GM21447 (cell line): ENCODE results near the gene HES2.
"Not testable (repeated sequence)": the region's sequence is repeated elsewhere in the genome, so short reads cannot be mapped to it uniquely, and the experiment has no call there.

ENCODE experiments used
- ATAC-seq: cut with Tn5 transposase; IDR thresholded peaks from one replicate; pipeline ENCODE4 v1.9.1; 2021; ENCODE audit not compliant: unreplicated experiment

HES2 gene

DNA sequence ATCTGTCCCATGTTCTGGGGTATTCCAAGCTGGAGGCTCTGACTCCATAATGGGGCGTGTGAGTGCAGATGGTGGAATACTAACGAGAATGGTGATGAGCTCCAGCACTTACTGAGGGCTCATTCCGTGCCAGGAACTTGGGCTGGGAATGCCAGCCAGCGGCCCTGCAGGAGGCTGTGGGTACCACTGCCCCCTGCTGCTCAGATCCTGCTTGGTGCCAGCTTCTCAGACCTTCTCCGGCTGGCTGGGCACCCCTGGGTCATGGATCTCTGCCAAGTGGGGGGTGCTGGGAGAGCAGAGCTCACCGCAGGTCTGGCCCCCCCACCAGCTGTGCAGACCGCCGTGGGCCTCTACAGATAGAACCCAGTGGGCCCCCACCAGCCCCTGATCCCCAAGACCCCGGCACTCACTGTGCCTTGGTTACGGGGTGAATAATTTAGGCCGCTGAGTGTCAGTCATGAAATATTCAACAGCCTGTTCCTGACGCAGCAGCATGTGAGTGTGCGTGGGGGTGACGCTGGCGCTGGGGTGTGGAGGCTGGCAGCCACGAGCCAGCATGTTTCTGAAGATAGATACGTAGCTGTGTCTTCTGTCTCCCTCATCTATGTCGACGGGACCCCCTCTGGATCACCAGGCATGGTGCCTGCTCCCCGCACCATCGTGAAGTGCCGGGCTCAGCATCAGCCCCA is 17.4 kb upstream of the HES2 start:
- ATAC-seq = not testable (repeated sequence)

DNA sequence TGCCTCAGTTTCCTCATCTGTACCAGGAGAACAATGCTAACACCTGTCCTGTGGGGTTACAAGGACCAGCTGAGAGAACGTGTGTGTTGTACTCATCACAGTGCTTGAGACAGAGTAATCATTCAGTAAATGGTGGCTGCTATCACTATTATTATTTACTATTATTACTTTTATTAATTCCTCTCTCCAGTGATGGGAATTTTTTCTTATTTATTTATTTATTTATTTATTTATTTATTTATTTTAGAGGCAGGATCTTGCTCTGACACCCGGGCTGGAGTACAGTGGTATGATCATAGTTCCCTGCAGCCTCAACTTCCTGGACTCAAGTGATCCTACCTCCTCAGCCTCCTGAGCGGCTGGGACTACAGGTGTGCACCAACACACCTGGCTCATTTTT is 16.6 kb upstream of the HES2 start:
- ATAC-seq = not testable (repeated sequence)

DNA sequence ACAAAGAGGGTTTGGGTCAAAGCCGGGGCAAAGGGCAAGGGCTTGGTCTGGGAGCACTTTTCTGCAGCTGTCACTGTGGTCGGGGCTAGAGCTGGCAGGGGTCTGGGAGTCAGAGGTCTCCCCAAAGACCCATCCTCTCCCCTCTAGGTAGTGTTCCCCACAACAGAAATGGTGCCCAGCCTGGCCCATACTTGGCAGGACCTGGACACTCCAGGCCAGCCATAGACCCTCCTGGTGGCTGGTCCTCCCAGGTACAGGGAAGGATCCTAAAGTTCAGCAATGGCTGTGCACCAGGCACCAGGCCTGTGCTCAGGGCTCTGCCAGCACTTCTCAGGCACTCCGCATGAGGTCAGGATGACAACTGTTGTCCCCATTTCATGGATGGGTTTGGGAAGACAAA is 15.8 kb upstream of the HES2 start:
- ATAC-seq = no peak

DNA sequence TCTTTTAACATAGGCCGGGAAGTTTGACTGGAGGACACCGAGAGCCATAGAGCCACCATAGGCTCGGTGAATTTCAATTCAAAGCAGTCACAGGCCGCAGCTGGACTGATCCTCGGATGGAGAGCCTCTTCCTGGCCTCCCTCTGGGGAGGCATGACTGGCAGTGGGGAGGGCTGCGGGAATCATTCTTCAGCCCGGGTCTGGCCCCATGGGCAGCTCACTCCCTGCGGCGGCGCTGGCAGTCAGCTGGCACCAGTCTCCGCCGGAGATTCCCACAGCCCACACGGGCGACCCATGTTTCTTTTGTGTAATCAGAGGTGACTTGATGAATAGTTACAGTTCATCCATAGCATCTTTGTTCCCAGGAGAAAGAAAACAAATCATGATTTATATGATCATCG is 15.4 kb upstream of the HES2 start:
- no peak for ATAC-seq

DNA sequence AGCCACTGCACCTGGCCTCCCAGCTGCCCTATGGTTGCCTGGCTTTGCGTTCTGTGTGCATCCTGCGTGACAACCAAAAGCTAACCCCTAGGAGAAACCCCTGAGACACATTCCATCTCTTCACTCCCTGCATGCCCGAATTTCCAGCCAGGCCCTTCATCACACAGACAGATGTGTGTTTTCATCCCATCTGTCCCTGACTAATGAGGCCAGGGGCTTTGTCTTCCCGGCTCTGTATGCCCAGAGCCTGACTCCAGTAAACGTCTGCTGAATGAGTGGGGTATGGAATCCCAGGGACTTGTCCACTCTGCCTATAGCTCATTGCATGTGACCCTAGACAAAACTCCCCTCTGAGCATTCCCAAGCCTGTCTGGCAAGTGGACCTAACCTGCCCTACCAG is 14.5 kb upstream of the HES2 start:
- ATAC-seq = no peak

DNA sequence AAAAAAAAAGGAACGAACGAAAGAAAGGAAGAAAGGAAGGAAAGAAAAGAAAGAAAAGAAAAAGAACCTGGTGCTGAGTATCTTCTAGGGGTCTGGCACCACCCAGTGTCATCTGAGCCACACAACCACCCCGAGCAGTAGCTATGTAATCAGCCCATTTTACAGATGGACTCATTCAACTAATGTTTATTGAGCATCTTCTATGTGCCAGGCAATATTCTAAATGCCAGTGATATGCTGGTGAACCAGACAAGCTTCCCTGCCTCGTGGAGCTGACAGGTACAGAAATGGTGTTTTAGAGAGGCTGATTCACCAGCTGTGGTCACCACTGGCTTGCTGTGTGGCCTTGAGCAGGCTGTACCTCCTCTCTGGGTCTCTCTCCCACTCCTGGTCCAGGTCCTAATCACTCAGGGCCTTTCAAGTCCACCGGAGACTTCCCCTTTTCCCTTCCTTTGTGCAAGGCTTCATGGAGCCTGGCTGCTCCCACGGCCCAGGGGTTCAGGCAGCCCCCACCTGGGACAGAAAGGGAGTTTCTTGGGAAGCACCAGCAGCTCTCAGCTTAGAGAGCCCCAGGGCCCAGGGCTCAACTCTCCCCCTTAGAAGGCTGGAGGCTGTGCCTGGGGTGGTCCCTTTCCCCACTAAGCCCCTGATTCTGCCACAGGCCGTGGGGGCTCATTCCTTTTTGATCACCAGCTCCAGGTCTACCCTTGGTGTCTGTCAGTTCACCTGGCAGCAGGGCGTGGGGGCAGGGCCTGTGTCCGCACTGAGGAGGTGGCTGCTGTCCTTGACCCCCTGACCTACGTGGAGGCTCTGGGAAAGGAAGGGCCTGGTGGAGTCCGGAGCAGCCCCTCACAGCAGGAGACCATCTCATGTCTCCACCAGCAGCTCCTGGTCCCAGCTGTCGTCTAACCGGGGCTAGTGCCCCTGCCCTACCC is 12.2 kb upstream of the HES2 start:
- not testable (repeated sequence) for ATAC-seq

DNA sequence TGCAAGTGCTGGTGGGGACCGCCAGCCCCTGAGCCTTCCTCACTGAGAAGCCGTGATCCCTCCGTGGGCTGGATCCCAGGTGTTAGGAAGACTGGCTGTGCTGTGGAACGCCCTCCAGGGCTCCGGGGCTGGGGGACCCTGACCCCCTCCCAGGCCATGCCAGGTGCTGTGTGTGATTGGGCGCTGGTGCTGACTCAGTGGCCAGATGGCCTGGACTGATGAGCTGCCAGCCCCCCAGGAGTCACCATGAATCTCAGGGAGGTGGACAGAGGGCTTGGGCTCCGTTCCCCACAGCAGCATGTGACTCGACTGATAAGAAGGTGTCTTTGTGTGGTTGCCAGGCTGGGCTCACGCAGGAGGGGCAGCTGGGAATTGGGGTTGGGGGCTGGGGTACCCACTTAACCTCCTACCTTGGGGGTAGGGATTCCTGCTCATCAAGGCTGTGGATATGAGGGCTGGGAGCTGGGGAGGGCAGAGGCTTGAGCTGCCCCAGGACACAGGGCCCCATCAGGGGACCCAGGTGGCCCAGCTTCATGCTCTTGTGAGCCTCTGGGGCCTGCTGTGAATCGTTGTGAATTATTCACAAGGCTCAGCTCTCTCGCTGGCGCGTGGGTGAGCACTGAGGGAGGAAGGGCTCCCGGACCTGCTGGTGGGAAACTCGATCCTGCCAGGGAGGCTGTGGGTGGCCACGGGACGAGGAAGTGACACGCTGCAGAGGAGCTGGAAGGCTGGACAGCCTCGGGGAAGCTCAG is 10.1 kb upstream of the HES2 start:
- ATAC-seq = not testable (repeated sequence)

DNA sequence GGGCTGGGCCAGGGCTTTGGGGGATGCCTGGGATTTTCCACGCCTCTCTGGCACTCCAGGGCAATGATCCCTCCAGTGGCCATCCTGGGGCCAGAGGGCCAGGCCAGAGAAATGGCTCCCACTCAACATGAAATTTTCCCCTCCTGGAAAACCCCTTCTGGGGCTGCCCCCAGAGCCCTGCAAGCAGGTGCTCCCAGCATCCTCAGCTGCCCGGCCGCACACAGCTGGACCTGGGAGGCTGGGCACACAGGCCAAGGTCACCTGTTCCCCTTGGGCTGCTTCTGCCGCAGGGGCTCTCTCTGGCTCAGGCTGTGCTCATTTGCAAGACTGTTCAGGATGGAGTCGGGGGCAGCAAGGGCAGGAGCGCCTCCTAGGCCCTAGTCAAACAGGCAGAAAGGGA is 8.7 kb upstream of the HES2 start:
- ATAC-seq = not testable (repeated sequence)

DNA sequence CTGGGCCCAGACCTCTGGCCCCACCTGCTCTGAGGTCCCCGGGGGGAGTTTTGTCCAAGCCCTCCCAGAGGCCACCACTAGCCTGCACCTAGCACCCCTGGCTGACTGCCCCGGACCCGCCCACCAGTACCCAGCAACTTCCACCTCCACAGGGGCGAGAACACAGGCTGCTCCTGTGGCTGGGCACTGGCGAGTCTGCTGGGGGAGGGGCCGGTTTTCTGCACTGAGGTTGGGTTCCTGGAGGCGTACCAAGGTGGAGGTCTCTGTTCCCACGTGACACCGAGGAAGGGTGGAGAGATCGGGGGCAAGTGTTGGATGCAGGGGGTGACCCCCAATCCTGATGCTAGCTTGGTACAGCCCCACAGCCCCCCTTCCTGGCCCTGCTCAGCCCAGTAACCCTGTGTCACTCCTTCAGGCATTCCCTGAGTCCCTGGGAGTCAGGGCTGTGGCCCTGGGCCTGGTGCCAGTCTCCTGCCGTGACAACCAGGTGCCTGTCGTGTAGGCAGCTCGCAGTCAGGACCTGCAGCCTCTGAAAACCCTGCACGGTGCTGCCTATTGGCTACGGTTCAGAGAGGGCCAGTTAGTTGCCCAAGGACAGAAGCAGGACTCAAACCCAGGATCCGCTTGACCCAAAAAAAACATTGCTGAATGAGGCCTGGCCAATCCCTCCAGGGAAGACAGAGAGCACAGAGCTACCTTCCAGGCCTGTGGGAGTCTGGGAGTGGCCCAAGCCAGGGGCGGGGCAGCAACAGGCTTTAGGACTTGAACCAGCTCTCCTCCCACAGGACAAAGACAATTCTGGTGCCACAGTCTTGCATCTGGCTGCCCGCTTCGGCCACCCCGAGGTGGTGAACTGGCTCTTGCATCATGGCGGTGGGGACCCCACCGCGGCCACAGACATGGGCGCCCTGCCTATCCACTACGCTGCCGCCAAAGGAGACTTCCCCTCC is 8.0 kb upstream of the HES2 start:
- ATAC-seq = no peak

DNA sequence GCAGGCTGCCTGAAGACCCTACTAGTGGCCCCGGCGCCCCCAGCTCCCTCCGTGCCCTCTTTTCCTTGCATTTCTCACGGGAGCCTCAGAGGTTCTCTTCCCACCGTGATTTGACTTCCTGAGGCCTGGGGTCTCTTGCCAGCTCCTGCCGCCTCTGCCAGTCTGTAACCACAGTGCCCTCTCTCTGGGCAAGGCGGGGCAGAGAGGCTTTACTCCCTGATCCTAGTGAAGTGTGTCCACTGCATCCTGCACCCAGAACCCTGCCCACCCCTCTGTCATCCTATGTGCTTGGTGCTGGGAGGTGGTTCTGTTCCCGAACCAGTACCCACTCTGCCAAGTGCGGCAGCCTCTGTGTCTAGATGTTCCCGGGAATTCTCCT is 7.2 kb upstream of the HES2 start:
- ATAC-seq = no peak

DNA sequence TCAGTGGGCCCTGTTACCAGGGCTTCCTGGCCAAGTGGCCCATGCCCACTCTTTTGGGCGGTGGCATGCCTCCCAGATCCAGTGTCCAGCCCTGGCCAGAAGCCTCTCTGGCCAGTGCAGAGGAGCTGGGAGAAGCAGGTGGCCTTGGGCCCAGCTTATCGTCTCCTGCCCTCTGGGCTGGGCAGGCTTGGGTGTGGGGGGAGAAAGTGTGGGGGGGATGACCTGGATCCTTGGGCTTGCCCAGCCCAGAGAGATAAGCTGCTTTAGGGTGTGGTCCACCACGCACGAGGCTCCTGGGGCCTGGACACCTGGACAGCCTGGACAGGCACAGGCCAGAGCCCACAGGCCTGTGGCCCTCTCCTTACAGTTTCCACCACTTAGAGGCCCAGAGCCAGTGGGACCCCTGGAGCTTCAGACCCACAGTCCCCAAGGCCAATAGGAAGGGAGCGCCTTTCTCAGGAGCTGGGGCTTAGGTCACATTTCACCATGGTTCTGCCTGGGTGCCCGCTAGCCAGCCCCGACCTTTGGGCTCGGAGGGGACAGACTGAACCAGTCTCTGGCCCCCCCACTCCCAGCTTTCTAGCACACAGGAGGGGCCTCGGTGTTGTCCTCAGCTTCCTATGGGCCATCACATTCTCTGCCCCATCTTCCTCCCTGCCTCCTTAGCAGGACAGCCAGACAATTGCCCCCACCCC is 6.7 kb upstream of the HES2 start:
- ATAC-seq = no peak

DNA sequence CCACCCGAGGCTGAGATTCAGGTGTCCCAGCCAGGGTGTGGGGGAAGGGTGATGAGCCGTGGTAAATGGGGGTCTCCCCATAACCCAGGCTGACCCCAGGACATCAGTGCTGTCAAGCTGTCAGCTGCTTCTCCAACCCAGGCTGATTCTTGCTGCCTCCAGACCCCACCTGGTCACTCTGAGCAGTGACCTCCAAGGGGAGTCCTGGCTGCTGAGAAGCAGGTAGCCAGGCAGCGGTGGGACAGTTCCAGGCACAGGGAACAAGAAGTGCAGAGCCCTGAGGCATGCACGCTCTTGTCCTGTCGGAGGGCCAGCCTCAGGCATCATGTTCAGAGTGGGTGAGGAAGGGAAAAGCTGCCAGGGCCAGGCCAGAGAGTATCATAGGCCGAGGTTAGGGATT is 5.9 kb upstream of the HES2 start:
- ATAC-seq = no peak

DNA sequence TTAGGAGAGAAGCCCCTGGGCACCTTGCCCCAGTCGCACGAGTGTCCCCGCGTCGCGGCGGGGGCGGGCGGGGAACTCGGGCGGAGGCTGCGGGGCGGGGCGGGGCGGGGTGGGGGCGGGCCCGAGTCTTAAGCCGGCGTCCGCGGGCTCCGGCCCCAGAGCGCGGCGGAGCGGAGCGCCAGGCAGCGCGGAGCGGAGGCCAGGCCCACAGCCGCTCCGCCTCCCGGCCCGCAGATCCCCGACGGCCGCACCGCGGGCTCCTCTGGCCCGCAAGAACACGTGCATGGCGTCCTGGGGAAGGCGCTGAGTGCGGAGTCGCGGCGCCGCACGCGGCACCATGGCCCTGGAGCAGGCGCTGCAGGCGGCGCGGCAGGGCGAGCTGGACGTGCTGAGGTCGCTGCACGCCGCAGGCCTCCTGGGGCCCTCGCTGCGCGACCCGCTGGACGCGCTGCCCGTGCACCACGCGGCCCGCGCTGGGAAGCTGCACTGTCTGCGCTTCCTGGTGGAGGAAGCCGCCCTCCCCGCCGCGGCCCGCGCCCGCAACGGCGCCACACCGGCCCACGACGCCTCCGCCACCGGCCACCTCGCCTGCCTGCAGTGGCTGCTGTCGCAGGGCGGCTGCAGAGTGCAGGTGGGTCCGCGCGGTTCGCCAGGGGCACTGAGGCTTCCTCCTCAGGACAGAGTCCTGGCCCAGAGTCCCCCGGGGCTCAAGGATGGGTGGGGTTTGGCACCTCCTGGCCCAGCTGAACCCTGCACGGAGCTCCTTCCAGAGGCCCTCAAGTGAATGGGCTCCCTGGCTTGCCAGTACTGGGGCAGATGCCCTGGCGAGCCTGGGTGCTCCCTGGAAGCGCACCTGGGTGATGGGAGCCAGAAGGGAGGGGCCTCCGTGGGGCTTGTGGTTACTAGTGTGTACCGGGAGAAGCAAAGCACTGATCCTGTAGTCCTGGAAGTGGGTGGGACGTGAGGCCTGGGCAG is 5.2 kb upstream of the HES2 start, which contains the start of gene ESPN:
TSS of gene ESPN (plus strand) at position 158 of the 975 bp plus-strand sequence. CDS start at position 338, 180 bp downstream.
- ATAC-seq = no peak

DNA sequence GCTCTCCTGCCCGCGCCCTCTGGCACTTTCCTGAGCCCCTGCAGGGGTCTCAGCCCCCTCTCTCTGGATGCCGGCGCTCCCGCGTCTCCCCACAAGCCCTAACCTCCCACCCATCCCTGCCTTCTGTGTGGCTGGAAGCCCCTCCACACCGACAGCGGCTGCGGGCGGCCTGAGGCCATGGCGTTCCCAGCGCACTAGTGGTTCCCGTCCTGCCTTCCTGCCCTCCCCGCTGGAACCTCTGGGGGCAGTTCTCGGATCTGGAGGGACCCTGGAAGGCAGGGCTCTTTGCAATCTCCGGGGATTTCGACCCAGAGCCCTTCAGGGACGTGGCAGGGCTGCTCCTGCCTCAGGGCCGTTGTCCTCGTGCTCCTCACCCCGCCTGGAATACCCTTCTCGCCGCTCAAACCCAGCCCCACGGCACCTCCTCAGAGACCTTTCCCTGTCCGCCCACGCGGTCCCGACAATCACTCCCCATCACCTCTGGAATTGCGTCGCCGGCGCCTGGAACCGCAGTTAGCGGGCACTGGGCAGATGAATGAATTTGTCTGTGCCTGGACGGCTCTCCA is 4.4 kb upstream of the HES2 start:
- no peak for ATAC-seq

DNA sequence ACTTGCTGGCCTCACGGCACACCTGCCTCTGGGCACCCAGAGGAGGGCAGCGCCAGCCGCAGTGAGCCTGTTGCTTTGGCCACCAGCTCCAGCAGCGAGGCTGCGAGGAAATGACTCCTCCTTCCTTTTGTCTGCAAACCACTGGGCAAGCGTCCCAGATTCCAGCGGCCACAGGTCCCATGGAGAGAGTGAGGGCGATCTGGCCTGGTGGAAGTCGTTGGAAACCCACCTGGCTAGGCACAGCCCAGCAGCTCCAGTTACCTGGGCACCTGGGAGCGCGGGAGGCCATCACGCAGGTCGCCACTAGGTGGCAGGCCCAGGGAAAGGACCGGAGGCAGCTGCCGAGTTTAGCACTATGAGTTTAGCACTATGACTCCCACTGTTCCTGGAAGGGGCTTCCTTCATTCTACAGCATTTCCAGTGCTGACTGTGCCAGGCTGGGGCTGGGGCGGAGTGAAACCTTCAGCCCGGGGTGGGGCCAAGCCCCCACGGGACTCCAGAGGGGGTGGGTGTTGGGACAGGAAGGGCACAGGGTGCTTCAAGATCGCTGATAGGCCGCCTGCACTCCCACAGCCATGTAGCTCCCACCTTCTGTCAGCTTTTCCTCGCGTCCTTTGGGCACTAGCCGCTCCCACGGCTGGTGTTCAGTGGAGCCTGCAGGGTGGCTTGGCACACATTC is 3.7 kb upstream of the HES2 start:
- no peak for ATAC-seq

DNA sequence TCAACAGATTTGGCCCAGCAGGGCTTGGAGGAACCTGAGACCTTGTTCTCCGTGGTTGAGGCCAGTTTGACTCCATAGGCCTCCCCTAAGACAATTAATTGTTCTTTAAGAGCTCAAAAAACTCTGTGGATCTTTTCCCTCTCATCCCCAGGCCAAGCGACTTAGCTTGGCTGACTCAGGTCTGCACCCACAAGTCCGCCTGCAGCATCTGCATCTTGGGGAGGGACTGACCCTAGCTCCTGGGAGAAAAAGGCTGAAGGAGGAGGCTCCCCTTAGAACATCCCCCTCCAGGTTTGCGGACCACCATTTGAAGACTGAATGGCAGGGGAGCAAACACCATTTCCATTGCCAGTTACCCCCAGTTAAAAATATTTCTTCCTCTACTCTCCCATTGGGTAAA is 1.5 kb upstream of the HES2 start:
- no peak for ATAC-seq

DNA sequence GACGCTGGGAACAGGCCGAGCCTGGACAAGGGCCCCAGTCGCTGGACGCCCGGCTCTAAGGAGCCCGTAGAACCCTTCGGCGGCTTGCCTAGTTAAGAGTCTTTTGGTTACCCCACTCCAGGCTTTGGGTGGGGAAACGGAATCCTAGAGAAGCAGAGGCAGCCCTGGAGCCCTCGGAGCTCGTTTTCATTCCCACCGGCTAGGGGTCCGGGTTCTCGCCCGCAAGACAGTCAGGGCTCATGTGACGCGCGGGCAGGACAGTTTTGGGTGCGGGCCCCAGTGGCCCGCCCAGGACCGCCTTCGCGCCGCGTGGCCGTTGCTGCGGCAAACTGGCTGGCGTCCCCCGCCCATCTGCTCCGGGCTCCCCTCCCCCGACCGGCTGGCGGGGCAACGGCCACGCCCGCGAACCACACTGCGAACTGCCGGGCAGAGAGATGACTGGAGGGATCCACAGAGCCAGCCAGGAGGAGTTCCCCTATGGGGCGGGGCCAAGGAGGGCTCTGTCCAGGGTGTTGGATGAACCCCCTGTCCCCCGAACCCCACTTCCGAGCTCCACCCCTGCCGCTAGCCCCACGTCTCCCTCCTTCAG is 829 bp upstream of the HES2 start:
- ATAC-seq = no peak
